GM19328 (cell line): ENCODE data around the gene SRRM3.
"Not testable (repeated sequence)": the region's sequence is repeated elsewhere in the genome, so short reads cannot be mapped to it uniquely, and the experiment has no call there.

Source experiments
- ATAC-seq: cut with Tn5 transposase; IDR thresholded peaks from one replicate; pipeline ENCODE4 v1.9.1; 2021; ENCODE audit warnings: mild to moderate bottlenecking, moderate library complexity; ENCODE audit not compliant: unreplicated experiment

SRRM3 gene

DNA sequence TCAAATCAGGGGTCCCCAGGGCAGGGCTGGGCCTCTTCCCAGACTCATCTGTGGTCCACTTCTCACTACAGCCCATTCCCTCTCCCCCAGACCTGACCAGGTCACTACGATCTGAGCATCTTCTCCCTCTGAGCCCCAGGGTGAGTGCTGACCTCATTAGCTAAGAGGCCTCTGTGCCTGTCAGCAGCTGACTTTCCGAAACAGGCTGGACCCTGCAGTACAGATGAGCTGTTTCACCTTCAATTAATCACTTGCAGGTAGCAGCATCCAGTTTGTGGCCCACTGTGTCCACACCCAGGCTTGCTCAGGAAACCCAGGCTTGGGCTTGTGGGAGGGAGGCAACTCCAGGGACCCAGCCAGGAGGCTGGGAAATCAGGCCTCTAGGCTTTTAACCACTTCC is 24.3 kb downstream of the SRRM3 start:
- no peak for ATAC-seq

DNA sequence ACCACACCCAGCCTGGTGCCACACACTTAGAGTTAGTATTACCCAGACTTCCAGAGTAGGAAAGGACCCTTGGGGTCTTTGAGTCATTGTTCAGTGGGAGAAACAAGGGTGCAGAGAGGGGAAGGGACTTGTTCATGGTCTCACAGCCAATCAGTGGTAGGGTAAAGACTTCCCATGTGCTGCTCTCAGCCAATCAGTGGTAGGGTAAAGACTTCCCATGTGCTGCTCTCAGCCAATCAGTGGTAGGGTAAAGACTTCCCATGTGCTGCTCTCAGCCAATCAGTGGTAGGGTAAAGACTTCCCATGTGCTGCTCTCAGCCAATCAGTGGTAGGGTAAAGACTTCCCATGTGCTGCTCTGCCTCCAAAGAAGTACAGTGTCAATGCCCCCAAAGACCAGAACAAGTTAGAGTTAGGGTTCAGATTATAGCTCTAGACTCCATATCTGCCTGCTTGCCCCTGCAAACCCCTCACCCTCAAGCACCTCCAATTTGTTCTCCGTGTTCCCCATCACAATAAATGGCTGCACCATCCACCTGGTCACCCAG is 25.3 kb downstream of the SRRM3 start:
- ATAC-seq = not testable (repeated sequence)

DNA sequence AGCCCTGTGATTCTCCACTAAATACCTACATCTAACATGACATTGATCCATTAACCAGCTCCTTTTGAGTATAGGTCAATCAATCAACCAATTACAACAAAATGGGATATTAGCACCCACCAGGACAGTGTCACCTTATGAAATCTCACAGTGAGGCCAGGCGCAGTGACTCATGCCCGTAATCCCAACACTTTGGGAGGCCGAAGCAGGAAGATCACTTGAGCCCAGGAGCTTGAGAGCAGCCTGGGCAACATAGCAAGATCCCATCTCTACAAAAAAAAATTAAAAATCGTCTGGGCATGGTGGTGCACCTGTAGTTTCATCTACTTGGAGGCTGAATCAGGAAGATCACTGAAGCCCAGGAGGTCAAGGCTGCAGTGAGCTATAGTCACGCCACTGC is 28.5 kb downstream of the SRRM3 start:
- ATAC-seq = no peak

DNA sequence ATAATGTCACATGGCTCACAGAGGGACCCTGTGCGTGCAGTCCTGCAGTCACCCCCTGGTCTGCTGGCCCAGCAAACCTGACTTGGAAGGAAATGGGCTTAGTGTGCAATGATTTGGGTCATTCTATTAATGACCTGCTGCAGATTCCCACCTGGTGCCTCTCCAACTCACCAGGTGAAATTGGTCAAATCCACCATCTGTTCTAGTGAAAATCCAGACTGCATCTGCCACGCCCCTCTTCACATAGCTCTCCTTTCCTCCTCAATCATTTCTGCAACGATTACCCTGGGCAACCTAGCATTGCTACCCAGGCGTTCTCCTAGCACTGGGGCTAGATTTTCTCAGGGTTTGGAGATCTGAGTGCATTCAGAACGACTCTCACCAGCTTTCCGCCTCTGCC is 29.4 kb downstream of the SRRM3 start:
- no peak for ATAC-seq

DNA sequence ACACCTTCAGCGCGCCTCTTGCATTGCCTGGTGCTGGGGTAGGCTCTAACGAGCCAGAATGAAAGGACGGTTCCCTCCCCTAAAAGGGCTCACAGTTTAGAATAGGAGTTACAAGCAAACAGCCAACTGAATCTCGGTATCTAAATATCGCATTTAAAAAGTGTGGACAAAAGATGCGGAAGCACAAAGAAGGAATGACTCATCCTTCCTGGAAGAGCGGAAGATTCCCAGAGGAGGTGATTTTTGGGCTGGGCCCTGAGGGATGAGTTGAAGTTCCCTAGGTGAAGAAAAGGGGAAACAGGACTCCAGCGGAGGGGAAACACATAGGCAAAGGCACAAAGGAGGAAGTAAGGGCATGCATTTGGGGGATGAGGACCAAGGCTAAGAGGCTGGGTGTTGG is 29.9 kb downstream of the SRRM3 start:
- ATAC-seq = no peak

DNA sequence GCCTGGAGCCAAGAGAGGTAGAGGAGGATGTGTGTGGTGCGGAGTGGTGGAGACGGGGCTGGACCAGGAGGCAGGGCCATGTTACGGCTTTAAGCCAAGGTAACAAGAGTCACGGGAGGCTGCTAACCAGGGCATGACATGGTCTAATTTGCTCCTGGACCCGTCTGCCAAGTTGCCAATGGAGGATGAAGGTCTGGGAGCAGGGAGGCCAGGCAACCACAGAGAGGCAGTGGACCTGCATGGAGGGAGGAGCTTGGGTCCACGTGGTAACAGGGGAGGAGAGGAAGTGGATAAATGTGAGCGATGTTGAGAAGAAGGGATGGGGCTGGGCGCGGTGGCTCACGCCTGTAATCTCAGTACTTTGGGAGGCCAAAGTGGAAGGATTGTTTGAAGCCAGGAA is 31.0 kb downstream of the SRRM3 start:
- ATAC-seq = no peak

DNA sequence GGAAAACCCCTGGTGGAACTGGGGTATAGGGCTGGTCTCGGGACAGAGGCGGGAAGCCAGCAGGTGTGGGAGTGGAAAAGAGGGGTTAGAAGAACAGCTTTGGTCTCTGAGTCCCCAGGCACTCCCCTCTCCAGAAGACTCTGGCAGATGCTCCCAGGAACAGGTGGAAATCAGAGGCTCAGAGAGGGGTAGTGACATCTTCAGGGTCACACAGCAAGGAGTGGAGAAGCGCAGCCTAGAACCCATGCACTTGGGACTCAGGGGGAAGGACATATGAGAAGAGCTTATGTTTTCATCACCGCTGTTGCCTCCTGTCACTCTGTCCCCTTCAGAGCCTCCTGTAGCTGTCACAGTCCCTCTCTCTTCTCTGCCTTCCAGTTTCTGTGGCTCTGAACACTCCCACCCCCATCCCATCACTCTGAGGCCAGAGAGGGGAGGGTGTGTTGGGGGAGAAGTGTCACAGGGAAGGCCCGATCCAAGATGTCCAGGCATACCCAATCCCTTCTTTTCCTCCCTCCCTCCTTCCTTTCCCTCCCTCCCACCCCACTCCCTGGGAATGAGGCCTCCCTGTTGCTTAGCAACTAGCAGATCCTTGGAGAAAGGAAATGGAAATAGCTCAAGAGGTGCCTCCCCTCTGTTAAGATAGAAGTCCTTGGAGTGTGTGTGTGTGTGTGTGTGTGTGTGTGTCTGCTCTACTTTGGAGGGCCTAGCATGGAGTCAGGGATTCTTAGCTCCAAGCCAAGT is 32.0 kb downstream of the SRRM3 start:
- ATAC-seq = no peak

DNA sequence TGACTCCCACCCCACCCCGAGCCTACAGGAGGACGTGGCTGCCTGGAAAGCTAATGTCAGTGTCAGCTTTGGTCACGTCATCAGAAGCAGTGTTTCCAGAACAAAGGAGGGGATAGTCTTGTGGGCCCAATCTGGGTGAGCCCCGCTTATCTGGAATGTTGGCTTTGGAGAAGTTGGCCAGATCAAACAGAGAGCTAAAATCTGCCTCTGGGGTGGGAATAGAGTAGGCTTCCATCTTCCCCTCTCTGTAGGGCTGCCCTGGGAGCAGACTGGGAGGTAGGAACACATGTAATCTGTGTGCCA is 32.5 kb downstream of the SRRM3 start:
- ATAC-seq = no peak

DNA sequence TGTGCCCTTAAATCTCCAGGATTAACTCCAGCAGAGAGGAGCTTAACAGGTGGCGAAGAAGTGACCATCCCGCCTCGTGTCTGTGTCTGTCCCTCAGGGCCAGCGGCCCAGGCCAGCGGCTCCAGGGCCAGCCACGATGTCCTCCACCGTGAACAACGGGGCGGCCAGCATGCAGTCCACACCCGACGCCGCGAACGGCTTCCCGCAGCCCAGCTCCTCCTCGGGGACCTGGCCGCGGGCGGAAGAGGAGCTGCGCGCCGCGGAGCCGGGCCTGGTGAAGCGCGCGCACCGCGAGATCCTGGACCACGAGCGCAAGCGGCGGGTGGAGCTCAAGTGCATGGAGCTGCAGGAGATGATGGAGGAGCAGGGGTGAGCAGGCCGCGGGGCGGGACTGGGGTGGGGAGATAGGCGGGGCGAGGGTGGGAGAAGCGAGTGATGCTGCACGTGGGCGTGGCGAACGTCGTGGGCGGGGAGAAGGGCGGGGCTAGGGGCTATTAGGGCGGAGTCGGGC is 33.3 kb downstream of the SRRM3 start:
- ATAC-seq = peak; percentile 51

DNA sequence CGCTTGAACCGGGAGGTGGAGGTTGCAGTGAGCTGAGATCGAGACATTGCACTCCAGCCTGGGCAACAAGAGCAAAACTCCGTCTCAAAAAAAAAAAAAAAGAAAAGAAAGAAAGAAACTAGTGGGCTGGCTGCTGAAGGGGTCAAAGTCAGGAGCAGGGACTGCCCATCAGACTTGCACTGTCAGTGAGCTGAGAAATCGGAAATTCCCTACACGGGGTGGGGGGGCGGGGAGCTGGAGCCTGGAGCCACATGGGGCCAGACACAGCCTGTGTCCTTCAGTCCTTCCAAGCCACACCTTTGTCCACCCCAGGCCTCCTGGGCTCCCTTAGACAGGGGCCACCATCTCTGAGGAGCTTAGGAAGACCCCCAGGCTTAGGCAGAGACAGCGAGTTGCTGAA is 34.5 kb downstream of the SRRM3 start:
- no peak for ATAC-seq

DNA sequence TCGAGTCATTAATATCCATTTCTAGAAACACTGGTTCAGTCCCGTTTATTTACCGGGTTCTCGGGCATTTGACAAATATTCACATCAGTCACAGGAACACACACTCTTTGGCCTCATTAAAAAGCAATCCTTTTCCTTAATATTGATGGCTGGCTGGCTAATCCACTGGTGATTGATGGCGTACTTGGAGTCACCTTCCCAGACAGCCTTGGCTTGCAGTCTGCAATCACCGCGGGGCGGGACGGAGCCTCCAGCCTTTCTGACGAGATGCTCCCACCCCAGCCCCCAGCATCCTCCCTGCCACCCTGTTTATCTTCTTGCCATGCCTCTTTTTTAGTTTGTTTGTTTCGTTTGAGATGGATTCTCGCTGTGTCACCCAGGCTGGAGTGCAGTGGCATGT is 36.6 kb downstream of the SRRM3 start:
- ATAC-seq = no peak

DNA sequence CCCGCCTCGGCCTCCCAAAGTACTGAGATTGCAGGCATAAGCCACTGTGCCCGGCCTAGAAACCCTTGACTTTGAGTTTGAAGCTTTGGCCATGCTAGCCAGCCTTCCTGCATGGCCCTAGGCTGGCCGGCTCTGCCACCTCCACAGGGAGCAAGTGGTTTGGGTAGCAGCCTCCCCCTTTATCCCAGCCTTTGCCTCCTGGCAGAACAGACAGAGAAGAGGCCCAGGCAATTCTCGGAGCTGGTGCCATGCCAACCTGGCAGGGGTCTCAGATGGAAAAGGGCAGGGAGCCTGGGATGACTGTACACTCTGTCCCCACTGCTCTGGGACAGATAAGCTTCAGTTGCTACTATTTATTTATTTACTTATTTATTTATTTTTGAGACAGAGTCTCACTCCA is 39.4 kb downstream of the SRRM3 start:
- ATAC-seq = no peak

DNA sequence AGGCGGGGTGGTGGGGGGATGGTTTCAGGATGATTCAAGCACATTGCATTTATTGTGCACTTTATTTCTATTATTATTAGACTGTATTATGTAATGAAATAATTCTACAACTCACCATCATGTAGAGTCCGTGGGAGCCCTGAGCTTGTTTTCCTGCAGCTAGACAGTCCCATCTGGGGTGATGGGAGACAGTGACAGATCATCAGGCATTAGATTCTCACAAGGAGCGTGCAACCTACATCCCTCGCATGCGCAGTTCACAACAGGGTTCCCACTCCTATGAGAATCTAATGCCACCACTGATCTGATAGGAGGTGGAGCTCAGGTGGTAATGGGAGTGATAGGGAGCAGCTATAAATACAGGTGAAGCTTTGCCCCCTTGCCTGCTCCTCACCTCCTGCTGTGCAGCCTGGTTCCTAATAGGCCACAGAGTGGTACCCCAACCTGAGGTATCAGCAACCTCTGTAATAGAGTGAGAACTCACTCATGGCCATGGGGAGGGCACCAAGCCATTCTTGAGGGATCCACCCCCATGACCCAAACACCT is 40.9 kb downstream of the SRRM3 start:
- not testable (repeated sequence) for ATAC-seq

DNA sequence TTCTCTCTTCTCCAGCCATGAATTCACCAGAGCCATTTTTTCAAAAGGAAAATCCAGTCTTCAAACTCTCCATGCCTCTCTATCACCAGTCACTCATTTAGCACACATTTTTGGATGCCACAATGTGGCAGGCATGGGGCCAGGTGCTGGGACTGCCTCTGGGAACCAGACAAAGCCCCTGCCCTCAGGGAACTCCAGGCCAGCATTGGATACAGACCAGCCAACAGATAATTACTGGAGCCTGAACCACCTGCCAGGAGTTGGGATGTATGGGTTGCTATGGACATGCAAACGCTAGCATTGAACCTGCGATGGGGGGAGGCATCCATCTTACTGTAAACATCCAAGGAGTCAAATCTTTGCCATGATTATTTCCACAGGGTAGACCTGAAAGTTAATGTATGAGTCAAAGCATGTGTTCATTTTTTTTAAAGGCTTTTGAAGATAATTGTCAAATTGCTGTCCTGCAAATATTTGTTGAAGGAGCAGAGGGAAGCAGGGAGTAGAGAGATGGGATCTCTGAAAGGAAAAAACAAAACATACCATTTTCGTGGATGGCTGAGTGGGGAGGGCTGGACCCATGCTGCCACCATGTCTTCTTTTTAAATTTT is 43.2 kb downstream of the SRRM3 start:
- ATAC-seq = no peak

DNA sequence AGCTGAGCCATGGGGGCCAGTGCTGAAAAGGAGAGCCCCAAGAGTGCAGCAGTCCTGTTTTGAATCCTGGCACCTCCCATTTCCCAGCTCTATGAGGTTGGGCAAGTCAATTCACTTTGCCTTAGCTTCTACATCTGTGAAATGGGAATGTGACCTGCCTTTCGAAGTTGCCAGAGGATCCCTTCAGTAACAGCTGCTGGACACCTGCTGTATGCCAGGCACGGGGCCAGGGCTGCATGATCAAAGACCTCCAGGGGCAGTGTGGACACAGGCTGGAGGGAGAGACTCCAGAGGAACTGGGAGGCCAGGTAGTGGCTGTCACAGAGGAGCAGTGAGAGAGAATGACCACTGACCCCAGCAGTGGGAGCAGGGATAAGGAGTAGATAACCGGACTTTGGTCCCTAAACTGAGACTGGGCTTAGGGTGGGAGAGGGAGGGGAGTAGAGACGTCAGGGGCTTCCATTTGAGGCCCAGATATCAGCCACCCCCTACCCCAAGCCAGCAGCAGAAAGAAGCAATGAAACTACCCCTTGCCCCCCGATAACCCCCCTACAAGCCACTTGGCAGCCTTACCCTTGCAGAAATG is 45.2 kb downstream of the SRRM3 start:
- ATAC-seq = no peak

DNA sequence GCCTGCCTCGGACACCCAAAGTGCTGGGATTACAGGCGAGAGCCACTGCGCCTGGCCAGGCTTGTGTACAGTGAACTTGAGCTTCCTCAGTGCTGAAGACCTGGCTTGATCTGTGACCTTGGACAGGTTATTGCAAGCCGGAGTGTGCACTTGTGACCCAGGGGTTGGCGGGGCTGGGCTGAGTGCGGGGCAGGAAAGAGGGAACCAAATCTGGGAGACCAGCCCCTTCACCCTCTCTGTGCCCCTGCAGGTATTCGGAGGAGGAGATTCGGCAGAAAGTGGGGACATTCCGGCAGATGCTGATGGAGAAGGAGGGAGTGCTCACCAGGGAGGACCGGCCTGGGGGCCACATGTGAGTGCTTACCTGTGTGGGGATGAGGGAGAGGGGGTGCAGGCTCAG is 46.2 kb downstream of the SRRM3 start:
- no peak for ATAC-seq

DNA sequence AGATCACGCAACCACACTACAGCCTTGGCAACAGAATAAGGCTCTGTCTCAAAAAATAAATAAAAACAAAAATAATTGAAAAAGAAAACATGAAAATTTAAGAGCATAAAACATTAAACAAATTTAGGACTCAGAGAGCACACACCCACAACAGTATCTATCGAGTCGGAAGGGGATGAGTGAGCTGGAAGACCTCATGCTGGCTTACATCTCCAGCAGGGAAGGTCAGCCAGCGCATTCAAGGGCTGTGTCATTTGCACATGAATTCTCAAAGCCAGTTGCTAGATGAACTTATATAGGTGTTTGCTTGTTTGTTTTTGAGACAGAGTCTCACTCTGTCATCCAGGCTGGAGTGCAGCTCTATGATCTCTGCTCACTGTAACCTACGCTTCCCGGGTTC is 50.3 kb downstream of the SRRM3 start:
- ATAC-seq = no peak

DNA sequence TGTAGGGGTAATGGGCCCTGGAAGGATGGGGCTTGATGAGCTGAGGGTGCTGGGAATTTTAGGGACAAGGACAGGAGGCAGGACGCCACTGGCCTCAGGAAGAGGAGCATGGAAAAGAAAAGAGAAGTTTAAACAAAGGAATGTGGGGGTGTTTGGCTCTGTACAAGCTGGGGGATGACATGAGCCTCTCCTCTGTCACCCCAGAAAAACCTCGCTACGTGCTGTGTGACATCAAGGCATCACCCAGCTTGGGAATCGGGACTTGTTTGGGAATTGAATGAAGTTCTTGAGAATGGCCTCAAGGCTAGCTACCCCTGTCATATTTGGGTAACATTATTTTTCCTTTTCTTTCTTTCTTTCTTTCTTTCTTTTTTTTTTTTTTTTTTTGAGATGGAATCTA is 53.1 kb downstream of the SRRM3 start:
- no peak for ATAC-seq

DNA sequence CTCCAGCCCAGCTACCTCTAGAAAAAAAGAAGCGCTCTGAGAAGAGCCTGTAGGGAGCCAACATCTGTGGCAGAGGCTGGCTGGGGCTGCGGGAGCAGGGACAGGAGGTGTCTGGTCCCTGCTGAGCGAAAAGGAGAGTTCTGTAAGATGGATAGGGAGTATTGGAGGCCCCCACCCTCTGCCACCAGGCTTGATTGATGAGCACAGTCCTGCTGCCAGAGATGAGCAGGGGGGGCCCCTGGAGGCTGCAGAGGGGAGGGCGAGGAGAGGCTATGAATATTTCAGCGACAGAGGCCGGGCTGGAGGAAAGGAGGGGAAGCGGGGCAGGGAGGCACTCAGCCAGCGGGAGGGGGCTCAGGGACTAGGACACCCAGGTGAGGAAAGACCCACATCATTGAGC is 56.3 kb downstream of the SRRM3 start:
- no peak for ATAC-seq

DNA sequence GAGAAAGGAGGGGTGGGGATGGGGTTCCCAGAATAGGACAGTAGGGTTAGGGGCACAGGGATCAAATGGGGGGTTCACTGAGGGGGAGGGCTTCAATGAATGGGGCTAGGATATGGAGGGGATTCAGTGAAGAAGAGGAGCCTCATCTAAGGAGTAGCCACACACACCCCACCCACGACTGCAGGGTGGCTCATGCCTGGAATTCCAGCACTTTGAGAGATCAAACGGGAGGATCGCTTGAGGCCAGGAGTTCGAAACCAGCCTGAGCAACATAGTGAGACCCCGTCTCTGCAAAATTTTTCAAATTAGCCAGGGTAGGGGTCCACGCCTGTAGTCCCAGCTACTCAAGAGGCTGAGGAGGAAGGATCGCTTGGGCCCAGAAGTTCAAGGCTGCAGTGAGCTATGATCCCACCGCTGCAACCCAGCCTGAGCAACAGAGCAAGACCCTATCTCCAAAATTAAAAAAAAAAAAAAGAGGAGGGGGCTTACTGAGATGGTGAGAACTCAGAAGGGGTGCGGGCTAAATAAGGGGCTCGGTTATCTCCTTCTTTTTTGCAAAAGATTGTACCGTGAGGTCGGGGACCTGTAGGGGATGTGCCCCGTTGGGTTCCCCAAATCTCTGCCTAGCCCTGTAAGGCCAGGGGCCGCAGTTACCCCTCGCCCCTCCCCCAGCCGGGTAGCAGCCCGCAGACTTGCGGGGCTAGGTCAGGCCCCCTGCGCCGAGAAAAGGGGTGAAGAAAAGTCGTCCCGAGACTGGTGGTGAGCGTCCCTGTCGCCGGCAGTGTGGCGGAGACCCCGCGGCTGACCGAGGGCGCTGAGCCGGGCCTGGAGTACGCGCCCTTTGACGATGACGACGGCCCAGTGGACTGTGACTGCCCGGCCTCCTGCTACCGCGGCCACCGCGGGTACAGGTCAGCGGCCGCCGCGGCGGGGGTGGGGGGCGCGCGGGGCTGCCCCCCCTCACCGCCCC is 57.7 kb downstream of the SRRM3 start:
- ATAC-seq = no peak
